Thyroid gland (tissue), 4 donors: ENCODE data around the gene TBATA.

Source experiments
- CTCF ChIP-seq, 6 experiments: fragments of 200-600 bp in 3 of 6; fragments of 450-650 bp in 3 of 6; sonication (generic) in 3 of 6; IDR thresholded peaks; one replicate each; pipeline ENCODE4 v1.5.1; 2016 to 2019; ENCODE audit warnings: antibody characterized with exemption in 6 of 6, mild to moderate bottlenecking in 2 of 6, inconsistent platforms in 1 of 6, moderate library complexity in 1 of 6
- POLR2A ChIP-seq, 2 donors: fragments of 450-650 bp; IDR thresholded peaks; one replicate each; pipeline ENCODE4 v1.6.1; 2017; ENCODE audit warnings: antibody characterized with exemption in 2 of 2, mild to moderate bottlenecking in 2 of 2, moderate library complexity in 1 of 2

GRCh38 chr10:70733051-70733450 lies 52.1 kb downstream of the TBATA start:
- no peak for TF ChIP-seq POLR2A (IDR thresholded peaks at IDR 0.05)
- no peak for TF ChIP-seq CTCF (IDR thresholded peaks at IDR 0.05)
